HEK293T (cell line): Measurements from ENCODE around the gene HHAT.

Experiments used
- CTCF ChIA-PET: fragments of 350-600 bp; formaldehyde crosslinking; extraction: SDS; loops from one replicate; lab custom pipeline; 2021; ENCODE audit warnings: antibody characterized with exemption, inconsistent platforms; lab: Yijun Ruan, JAX
- POLR2A ChIA-PET: fragments of 350-600 bp; formaldehyde crosslinking; extraction: SDS; loops from one replicate; lab custom pipeline; 2020; ENCODE audit warnings: antibody characterized with exemption, inconsistent platforms; lab: Yijun Ruan, JAX
- DNase-seq: peaks from one replicate; pipeline ENCODE4 v3.0.0; 2012; ENCODE audit warnings: mixed read lengths; ENCODE audit errors: extremely low spot score
- ARNT ChIP-seq: fragments of 450-650 bp; IDR thresholded peaks from 2 replicates; pipeline ENCODE4 v1.6.1; 2017; ENCODE audit warnings: mild to moderate bottlenecking
- BHLHE40 ChIP-seq: fragments of 450-650 bp; IDR thresholded peaks from 2 replicates; pipeline ENCODE4 v1.6.1; 2016; ENCODE audit warnings: mild to moderate bottlenecking, moderate library complexity, borderline replicate concordance
- CTBP1 ChIP-seq: fragments of 450-650 bp; IDR thresholded peaks from 2 replicates; pipeline ENCODE4 v1.6.1; 2016; ENCODE audit warnings: borderline replicate concordance
- ELF4 ChIP-seq: fragments of 450-650 bp; IDR thresholded peaks from 2 replicates; pipeline ENCODE4 v1.6.1; 2017; ENCODE audit warnings: antibody characterized with exemption
- FOXA1 ChIP-seq: fragments of 450-650 bp; IDR thresholded peaks from 2 replicates; pipeline ENCODE4 v1.6.1; 2016; ENCODE audit warnings: mild to moderate bottlenecking
- FOXK2 ChIP-seq: fragments of 450-650 bp; IDR thresholded peaks from 2 replicates; pipeline ENCODE4 v1.6.1; 2016; ENCODE audit warnings: mild to moderate bottlenecking
- FOXM1 ChIP-seq: fragments of 450-650 bp; IDR thresholded peaks from 2 replicates; pipeline ENCODE4 v1.6.1; 2017; ENCODE audit warnings: mild to moderate bottlenecking, borderline replicate concordance
- HDGF ChIP-seq: fragments of 450-650 bp; IDR thresholded peaks from 2 replicates; pipeline ENCODE4 v1.6.1; 2017; ENCODE audit warnings: antibody characterized with exemption, borderline replicate concordance
- L3MBTL2 ChIP-seq: fragments of 450-650 bp; conservative IDR thresholded peaks from 2 replicates; pipeline ENCODE4 v1.6.1; 2016; ENCODE audit warnings: mild to moderate bottlenecking
- LEF1 ChIP-seq: fragments of 450-650 bp; IDR thresholded peaks from 2 replicates; pipeline ENCODE4 v1.6.1; 2017; ENCODE audit warnings: mild to moderate bottlenecking, borderline replicate concordance
- NFRKB ChIP-seq: fragments of 450-650 bp; IDR thresholded peaks from 2 replicates; pipeline ENCODE4 v1.6.1; 2016; ENCODE audit warnings: mild to moderate bottlenecking, moderate library complexity
- SP1 ChIP-seq: fragments of 450-650 bp; IDR thresholded peaks from 2 replicates; pipeline ENCODE4 v1.6.1; 2017
- SUZ12 ChIP-seq: fragments of 450-650 bp; IDR thresholded peaks from 2 replicates; pipeline ENCODE4 v1.6.1; 2016; ENCODE audit warnings: mild to moderate bottlenecking
- TARDBP ChIP-seq: fragments of 450-650 bp; IDR thresholded peaks from 2 replicates; pipeline ENCODE4 v1.6.1; 2016
- ZNF384 ChIP-seq: fragments of 450-650 bp; IDR thresholded peaks from 2 replicates; pipeline ENCODE4 v1.6.1; 2016
- TF ChIP-seq, protein P1 (sequence below): fragments of 450-650 bp; IDR thresholded peaks from 2 replicates; pipeline ENCODE4 v1.6.1; 2016

HHAT gene

DNA sequence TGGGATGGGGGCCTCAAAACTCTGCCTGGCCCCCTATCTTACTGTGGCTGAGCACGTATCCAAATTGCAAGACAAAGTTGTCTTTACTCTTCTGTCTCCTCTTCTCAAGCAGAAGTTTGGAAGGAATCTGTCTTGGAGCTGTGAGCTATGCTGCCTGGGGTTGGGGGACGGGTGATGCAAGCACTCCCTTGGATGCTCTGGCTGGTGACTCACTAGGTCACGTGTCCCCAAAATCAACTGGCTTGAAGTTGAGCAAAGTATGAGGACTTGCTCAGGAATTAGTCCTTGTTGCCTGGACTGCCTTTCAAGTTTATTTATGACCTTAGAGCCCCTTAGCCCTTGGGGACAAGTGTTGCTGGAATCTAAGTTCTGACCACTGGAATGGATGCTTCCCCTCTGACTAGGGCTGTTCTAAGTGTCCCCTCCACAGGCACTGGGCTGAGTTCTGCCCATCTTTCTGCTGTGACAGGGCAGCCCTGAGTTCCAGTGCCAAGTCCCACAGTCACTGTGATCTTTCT lies 269.5 kb downstream of the HHAT start:
- TF ChIP-seq ELF4, result no peak
- TF ChIP-seq FOXA1, result no peak
- TF ChIP-seq, protein P1, sequence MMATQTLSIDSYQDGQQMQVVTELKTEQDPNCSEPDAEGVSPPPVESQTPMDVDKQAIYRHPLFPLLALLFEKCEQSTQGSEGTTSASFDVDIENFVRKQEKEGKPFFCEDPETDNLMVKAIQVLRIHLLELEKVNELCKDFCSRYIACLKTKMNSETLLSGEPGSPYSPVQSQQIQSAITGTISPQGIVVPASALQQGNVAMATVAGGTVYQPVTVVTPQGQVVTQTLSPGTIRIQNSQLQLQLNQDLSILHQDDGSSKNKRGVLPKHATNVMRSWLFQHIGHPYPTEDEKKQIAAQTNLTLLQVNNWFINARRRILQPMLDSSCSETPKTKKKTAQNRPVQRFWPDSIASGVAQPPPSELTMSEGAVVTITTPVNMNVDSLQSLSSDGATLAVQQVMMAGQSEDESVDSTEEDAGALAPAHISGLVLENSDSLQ, result no peak
- no peak for TF ChIP-seq FOXM1
- TF ChIP-seq TARDBP, result no peak
- TF ChIP-seq SP1, result no peak
- TF ChIP-seq FOXK2, result no peak
- TF ChIP-seq L3MBTL2, result no peak
- TF ChIP-seq NFRKB, result no peak
- TF ChIP-seq ARNT, result no peak
- TF ChIP-seq ZNF384, result no peak
- TF ChIP-seq LEF1, result no peak
- TF ChIP-seq HDGF, result no peak
- TF ChIP-seq BHLHE40, result no peak
- no peak for TF ChIP-seq CTBP1
- no peak for TF ChIP-seq SUZ12
- ChIA-PET CTCF (no interaction called here), POLR2A (no interaction called here)
- no peak for DNase-seq

DNA sequence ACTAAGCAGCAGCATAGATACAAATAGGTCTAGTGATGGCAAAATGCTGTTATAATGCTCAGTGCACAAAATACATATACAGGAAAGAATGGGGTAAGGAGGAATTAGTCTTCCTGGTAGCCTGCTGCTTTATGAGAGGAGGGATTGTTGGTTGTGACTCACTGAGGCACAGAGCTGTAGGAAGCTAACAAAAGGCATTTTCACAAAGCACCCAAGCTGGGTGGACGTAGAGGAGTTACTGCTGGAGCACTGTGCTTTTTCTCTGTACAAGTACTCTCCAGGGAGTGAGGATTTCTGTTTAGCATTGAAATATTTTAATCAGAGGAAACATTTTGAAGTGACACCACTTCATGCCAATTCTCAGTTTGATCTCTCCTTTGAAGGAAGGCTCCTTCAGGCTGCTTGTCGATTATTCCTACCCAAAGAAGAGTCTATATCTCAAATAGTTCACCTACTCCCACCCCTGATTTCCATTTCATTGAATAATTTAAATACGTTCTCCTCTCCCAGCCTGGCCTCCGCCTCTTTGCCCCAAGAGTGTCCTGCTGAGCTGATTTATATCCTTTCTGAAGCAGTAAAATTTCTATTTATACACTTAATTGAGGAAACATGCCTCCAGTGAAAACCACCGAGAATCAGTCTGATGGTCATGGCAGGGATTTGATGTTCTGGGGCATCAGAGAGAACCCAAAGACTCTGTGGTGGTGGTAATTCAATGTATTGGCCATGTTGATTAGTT lies 271.9 kb downstream of the HHAT start:
- POLR2A ChIA-PET, result no interaction called here
- CTCF ChIA-PET, result no interaction called here
- no peak for DNase-seq
- TF ChIP-seq FOXA1 (no peak), L3MBTL2 (no peak), FOXM1 (no peak), NFRKB (no peak), ARNT (no peak), BHLHE40 (no peak), SUZ12 (no peak), TARDBP (no peak), FOXK2 (no peak)

DNA sequence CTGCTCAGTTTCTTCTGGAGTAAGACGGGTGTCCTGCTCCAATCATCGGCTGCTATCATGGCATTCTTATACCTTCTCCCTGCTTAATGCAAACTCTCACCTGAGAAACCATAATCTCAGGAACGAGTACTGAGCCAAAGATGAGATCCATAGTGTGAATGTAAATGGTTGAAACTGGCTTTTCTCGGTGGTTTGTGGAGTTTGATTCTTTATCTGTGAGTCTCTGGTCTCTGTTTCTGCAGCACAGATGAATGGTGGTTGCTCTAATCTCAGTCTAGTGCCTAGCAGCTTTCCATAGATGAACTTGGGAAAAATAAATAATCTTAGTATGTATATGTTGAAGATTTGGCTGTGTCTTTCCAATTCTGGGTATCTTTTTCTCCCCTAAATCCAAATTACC lies 274.4 kb downstream of the HHAT start:
- no peak for TF ChIP-seq NFRKB
- TF ChIP-seq FOXM1, result no peak
- TF ChIP-seq ELF4, result no peak
- no peak for TF ChIP-seq CTBP1
- TF ChIP-seq FOXK2, result no peak
- TF ChIP-seq HDGF, result no peak
- TF ChIP-seq TARDBP, result no peak
- no peak for TF ChIP-seq ARNT
- no peak for TF ChIP-seq FOXA1
- TF ChIP-seq LEF1, result no peak
- TF ChIP-seq ZNF384, result no peak
- TF ChIP-seq BHLHE40, result no peak
- TF ChIP-seq SUZ12, result no peak
- TF ChIP-seq SP1, result no peak
- TF ChIP-seq L3MBTL2, result no peak
- TF ChIP-seq, protein P1, result no peak
- POLR2A ChIA-PET, result no interaction called here
- CTCF ChIA-PET, result no interaction called here
- DNase-seq, result no peak

DNA sequence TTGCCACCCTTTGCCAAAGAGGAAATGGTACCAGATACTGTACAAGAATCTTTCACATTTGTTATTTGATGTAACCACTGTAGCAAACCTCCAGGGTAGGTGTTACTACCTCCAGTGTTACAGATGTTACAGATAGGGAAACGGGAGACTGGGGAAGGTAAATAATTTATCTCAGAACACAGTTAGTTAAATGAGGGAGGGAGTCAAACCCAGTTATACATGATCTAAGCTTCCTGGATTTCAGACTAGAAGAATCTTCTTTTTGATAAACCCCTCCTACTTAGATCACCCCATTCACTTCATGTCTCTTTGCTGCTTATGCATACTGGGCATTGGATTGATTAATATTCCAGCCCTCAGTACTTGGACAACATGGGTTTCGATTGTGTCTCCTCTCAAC lies 276.4 kb downstream of the HHAT start:
- TF ChIP-seq FOXK2 (no peak), CTBP1 (no peak), LEF1 (no peak), BHLHE40 (no peak), FOXM1 (no peak), TARDBP (no peak), HDGF (no peak), ARNT (no peak), SUZ12 (no peak), FOXA1 (no peak), NFRKB (no peak), ELF4 (no peak), SP1 (no peak), ZNF384 (no peak), L3MBTL2 (no peak)
- TF ChIP-seq, protein P1, result no peak
- CTCF ChIA-PET, result no interaction called here

DNA sequence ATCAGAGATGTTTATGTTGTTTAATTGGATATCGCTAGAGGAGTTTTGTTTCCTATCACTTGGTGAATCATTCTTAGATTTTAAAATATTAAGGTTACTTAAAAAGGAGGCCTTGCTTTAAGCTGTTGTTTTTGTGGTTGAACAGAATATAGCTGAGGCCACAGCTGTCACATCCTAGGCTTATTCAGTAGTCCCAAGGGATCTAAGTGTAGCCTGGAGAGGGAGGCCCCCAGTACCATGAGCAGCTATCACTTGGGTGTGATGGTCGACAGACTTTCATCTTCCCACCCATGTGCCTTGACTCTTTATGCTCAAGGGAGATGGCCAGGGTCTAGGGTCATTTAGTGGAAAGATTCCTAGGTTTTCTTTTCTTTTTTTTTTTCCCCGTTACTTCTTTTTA lies 278.7 kb downstream of the HHAT start:
- POLR2A ChIA-PET, result no interaction called here
- TF ChIP-seq CTBP1 (no peak), HDGF (no peak)
- TF ChIP-seq, protein P1, result no peak
- CTCF ChIA-PET, result no interaction called here
- no peak for DNase-seq

More for the DNA sequence above, 276.4 kb downstream of the HHAT start:
- DNase-seq, result no peak
- POLR2A ChIA-PET, result no interaction called here
